Neural cell (in vitro differentiated cells): ENCODE data around the gene NDUFB11. TPM values are rescaled to one million over a fixed set of nuclear protein-coding genes. Genes with fewer than 3 reads are reported as not detected.

Experiments
- polyA plus RNA-seq: library from polyadenylated mRNA; depleted of rRNA; stranded (reverse); fragments of >200 nt; gene quantifications from 2 replicates; pipeline ENCODE4 v1.2.3, GENCODE V29; 2014
- small RNA-seq, 3 experiments: library from RNA; depleted of rRNA; stranded (forward); fragments of <200 nt; gene quantifications; one replicate each; pipeline ENCODE3, GENCODE V24; 2012

Gene NDUFB11
- polyA plus RNA-seq, 1 donor from 2014 or later: 184 TPM

Small RNA genes within 50 kb of the gene (small RNA-seq; reads per million reads assigned to genes)
- gene RNU12-2P: 0 to 1.1 (median 0.10) reads per million in 3 experiments

Other genes with a start within 250 kb of the NDUFB11 start
- gene JADE3, start 232.3 kb downstream of the NDUFB11 start, polyA plus RNA-seq: 6.8 and 7.7 TPM in 2 replicates
- gene RGN, start 66.3 kb downstream of the NDUFB11 start, polyA plus RNA-seq: 1.5 TPM in 1 of 2 replicates, not detected in the other
- 53.1 and 64.9 TPM in 2 replicates for gene RBM10, start 519 bp upstream of the NDUFB11 start, polyA plus RNA-seq
- gene UBA1, start 49.1 kb upstream of the NDUFB11 start, polyA plus RNA-seq: 132 and 150 TPM in 2 replicates
- gene CDK16, start 74.0 kb upstream of the NDUFB11 start, polyA plus RNA-seq: 97.8 and 99.0 TPM in 2 replicates
- 184 and 215 TPM in 2 replicates for gene USP11, start 88.3 kb upstream of the NDUFB11 start, polyA plus RNA-seq
- 3.5 and 3.8 TPM in 2 replicates for gene ZNF157, start 225.9 kb upstream of the NDUFB11 start, polyA plus RNA-seq